Measurements from ENCODE around the gene CD19.

CD19 gene

DNA sequence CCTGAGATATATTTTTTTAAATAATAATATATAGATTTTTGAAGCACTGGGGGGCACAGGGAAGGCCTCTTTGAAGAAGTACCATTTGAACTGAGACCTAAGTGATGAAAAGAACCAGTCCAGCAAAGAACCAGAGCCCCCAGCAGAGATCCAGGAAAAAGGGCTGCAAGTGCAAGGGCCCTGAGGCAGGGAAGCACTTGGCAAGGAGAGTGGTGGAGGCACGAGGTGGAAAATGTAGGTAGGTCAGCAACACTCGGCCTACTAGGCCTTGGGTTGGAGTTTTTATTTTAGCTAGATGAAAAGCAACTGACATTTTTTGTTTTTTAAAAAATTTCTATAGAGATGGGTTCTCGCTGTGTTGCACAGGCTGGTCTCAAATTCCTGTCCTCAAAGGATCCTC, 1.6 kb upstream of the CD19 start:
- no peak overlapping the region for H3K4me3 ChIP-seq (ENCODE audit: low read length)
- no peak for DNase-seq (ENCODE audit: low read depth)
- TF ChIP-seq, protein P1, sequence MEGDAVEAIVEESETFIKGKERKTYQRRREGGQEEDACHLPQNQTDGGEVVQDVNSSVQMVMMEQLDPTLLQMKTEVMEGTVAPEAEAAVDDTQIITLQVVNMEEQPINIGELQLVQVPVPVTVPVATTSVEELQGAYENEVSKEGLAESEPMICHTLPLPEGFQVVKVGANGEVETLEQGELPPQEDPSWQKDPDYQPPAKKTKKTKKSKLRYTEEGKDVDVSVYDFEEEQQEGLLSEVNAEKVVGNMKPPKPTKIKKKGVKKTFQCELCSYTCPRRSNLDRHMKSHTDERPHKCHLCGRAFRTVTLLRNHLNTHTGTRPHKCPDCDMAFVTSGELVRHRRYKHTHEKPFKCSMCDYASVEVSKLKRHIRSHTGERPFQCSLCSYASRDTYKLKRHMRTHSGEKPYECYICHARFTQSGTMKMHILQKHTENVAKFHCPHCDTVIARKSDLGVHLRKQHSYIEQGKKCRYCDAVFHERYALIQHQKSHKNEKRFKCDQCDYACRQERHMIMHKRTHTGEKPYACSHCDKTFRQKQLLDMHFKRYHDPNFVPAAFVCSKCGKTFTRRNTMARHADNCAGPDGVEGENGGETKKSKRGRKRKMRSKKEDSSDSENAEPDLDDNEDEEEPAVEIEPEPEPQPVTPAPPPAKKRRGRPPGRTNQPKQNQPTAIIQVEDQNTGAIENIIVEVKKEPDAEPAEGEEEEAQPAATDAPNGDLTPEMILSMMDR (conservative IDR thresholded peaks at IDR 0.05; ENCODE audit: low read depth, low read length), result no peak

DNA sequence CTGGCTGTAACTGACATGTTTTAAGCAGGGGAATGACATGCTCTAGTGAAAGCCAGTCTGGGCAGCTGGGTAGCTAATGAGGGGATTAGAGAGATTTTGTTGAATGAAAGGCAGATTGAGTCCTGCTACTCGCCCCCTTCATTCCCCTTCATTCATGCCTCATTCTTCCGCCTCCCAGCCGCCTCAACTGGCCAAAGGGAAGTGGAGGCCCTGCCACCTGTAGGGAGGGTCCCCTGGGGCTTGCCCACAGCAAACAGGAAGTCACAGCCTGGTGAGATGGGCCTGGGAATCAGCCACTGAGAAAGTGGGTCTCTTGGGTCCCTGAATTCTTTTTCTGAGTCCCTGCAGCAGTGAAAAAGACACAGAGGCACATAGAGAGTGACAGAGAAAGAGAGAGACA, 1.1 kb upstream of the CD19 start:
- DNase-seq (ENCODE audit: low read depth), result no peak

DNA sequence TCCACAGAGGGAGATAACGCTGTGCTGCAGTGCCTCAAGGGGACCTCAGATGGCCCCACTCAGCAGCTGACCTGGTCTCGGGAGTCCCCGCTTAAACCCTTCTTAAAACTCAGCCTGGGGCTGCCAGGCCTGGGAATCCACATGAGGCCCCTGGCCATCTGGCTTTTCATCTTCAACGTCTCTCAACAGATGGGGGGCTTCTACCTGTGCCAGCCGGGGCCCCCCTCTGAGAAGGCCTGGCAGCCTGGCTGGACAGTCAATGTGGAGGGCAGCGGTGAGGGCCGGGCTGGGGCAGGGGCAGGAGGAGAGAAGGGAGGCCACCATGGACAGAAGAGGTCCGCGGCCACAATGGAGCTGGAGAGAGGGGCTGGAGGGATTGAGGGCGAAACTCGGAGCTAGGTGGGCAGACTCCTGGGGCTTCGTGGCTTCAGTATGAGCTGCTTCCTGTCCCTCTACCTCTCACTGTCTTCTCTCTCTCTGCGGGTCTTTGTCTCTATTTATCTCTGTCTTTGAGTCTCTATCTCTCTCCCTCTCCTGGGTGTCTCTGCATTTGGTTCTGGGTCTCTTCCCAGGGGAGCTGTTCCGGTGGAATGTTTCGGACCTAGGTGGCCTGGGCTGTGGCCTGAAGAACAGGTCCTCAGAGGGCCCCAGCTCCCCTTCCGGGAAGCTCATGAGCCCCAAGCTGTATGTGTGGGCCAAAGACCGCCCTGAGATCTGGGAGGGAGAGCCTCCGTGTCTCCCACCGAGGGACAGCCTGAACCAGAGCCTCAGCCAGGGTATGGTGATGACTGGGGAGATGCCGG, 769 bp downstream of the CD19 start:
- DNase-seq (ENCODE audit: low read depth), result no peak
- TF ChIP-seq, protein P1 (conservative IDR thresholded peaks at IDR 0.05; ENCODE audit: low read depth, low read length), result no peak
- no peak overlapping the region for H3K4me3 ChIP-seq (ENCODE audit: low read length)

More for the DNA sequence above, 1.1 kb upstream of the CD19 start:
- TF ChIP-seq, protein P1 (conservative IDR thresholded peaks at IDR 0.05; ENCODE audit: low read depth, low read length), result no peak
- no peak overlapping the region for H3K4me3 ChIP-seq (ENCODE audit: low read length)

DNA sequence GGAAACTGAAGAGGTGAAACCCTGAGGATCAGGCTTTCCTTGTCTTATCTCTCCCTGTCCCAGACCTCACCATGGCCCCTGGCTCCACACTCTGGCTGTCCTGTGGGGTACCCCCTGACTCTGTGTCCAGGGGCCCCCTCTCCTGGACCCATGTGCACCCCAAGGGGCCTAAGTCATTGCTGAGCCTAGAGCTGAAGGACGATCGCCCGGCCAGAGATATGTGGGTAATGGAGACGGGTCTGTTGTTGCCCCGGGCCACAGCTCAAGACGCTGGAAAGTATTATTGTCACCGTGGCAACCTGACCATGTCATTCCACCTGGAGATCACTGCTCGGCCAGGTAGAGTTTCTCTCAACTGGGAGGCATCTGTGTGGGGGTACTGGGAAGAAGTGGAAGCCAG, 1.4 kb downstream of the CD19 start:
- DNase-seq (ENCODE audit: low read depth), result no peak
- TF ChIP-seq, protein P1 (conservative IDR thresholded peaks at IDR 0.05; ENCODE audit: low read depth, low read length), result no peak
- H3K4me3 ChIP-seq (ENCODE audit: low read length), result no peak overlapping the region

DNA sequence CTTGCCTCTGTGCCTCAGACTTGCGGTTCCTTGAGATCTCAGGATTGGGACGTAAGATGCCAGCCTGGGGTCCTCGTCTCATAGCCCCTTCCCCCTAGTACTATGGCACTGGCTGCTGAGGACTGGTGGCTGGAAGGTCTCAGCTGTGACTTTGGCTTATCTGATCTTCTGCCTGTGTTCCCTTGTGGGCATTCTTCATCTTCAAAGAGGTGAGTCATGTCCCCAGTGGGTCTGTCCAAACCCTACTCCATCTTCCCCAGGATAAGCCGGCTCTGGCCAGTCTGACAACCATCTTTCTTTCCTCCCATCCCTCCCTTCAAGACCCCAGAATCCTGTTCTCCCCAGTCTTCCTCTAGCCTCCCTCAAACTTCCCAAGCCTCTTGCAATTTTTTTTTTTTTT, 3.6 kb downstream of the CD19 start:
- H3K4me3 ChIP-seq (ENCODE audit: low read length), result no peak overlapping the region
- DNase-seq (ENCODE audit: low read depth), result no peak
- TF ChIP-seq, protein P1 (conservative IDR thresholded peaks at IDR 0.05; ENCODE audit: low read depth, low read length), result no peak

DNA sequence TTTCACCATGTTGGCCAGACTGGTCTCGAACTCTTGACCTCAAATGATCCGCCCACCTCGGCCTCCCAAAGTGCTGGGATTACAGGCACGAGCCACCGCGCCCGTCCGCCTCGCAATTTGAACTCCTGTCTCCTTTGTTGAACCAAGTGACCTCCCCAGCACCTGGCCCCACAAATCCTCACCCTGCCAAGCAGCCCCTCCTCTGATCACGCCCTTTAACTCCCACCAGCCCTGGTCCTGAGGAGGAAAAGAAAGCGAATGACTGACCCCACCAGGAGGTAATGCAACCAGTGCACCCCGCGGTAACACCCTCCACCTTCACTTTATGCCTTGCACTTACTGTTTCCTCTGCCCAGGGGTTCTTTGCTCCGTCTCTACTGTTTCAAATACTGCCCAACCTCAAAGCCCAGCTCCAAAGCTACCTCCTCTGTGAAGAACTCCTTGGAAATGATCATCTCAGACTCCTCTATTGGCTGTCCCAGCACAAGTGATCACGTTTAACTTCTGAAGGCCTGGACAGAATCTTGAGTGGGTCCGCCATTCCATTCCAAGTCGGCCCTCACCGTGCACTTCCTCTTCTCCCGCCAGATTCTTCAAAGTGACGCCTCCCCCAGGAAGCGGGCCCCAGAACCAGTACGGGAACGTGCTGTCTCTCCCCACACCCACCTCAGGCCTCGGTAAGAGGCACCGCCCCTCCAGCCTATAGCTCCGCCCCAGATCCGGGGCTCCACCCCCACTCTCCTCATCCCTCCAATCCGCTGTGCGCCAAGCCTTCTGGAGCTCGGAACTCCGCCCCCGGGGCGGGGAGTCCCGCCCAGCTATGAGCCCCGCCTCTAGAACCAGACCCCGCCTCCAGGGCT, 4.4 kb downstream of the CD19 start:
- DNase-seq (ENCODE audit: low read depth), result peak; percentile 9
- TF ChIP-seq, protein P1 (conservative IDR thresholded peaks at IDR 0.05; ENCODE audit: low read depth, low read length), result no peak
- peak overlapping the region; percentile 14 for H3K4me3 ChIP-seq (ENCODE audit: low read length)
